Bronchial epithelial cell (primary cell): ENCODE measurements around the gene SPON2. TPM values are rescaled to one million over a fixed set of nuclear protein-coding genes. Genes with fewer than 3 reads are reported as not detected.

ENCODE experiments used
- DNase-seq: peaks from one replicate; pipeline ENCODE4 v3.0.0-alpha.2; 2010; ENCODE audit warnings: low read depth
- FAIRE-seq: peaks from 2 replicates; lab custom pipeline; 2011; peaks lifted over from hg19 to GRCh38; lab: Jason Lieb, UNC
- H3K27me3 ChIP-seq: 2 replicates; pipeline ENCODE4 v1.5.1; 2011; ENCODE audit warnings: low read length; ENCODE audit not compliant: control insufficient read depth, insufficient read depth
- H3K36me3 ChIP-seq: 2 replicates; pipeline ENCODE4 v1.5.1; 2011; ENCODE audit warnings: low read length; ENCODE audit not compliant: control insufficient read depth, insufficient read depth
- H3K4me3 ChIP-seq: 2 replicates; pipeline ENCODE4 v1.5.1; 2011; ENCODE audit warnings: mild to moderate bottlenecking, low read depth, low read length, control low read depth
- total RNA-seq: library from RNA; depleted of rRNA; stranded (reverse); fragments of >200 nt; gene quantifications from 2 replicates; pipeline ENCODE4 v1.2.1, GENCODE V29; 2014
- TF ChIP-seq, protein P1 (sequence below): IDR thresholded peaks from 2 replicates; pipeline ENCODE4 v1.5.1; 2011; ENCODE audit warnings: mild to moderate bottlenecking, moderate library complexity, low read length, control low read depth, inconsistent platforms; ENCODE audit not compliant: insufficient read depth, severe bottlenecking

Gene SPON2
- total RNA-seq, 1 donor from 2014 or later, result 6.3 TPM

DNA sequence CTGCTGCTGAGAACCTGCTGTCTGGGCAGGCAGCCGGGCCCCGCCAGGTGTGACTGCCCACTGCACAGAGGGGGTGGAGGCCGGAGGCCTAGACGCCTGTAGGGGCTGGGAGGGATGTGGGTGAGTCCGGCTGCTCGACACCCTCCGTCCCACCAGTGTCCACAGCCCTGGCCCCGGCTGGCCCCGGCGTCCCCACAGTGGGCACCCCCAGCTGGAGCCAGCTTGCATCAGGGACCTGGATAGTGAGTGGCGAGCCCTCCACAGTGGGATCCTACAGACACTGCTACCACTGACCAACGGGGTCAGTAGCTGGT, 34.7 kb upstream of the SPON2 start:
- no peak overlapping the region for H3K4me3 ChIP-seq
- FAIRE-seq (no peak), DNase-seq (no peak)
- H3K27me3 ChIP-seq, result no peaks in the 10 kb centered on the region
- H3K36me3 ChIP-seq, result peaks cover 6% of the 10 kb centered on the region
- TF ChIP-seq, protein P1, sequence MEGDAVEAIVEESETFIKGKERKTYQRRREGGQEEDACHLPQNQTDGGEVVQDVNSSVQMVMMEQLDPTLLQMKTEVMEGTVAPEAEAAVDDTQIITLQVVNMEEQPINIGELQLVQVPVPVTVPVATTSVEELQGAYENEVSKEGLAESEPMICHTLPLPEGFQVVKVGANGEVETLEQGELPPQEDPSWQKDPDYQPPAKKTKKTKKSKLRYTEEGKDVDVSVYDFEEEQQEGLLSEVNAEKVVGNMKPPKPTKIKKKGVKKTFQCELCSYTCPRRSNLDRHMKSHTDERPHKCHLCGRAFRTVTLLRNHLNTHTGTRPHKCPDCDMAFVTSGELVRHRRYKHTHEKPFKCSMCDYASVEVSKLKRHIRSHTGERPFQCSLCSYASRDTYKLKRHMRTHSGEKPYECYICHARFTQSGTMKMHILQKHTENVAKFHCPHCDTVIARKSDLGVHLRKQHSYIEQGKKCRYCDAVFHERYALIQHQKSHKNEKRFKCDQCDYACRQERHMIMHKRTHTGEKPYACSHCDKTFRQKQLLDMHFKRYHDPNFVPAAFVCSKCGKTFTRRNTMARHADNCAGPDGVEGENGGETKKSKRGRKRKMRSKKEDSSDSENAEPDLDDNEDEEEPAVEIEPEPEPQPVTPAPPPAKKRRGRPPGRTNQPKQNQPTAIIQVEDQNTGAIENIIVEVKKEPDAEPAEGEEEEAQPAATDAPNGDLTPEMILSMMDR, result no peak

DNA sequence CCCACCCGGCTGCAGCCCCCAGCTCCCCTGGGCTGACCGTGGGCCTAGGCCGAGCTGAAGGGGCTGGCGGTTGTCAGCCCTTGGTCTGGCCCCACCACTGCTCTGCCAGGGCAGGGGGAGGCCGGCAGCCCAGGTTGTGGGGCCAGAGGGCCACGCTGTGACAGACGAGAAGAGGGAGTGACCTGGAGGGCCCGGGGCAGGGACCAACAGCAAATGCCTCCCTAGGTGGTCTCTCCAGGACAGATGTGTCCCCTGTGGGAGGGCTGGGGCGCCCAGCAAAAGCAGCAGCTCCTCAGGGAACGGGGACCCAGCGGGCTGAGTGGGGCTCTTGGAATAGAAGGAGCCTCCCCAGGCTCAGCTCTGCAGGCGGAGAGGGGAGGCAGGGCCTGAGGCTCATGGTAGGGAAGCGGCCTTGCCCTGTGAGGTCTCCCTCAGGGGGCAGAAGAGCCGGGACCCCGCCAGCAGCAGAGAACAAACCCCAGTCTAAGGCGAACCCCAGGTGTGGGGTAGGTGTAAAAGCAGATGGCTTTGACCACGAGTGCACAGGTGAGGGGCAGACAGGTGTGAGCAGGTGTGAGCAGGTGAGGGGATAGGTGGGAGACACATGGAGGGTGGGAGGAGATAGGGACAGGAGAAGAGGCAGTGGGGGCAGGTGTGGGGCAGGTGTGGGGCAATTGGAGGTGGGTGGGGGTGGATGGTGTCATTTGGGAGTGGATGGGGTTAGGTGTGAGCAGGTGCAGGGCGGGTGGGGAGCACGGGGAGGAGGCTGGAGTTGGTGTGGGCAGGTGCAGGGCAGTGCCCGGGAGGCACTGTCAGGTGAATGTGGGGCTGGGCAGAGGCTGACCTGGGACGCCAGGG, 34.1 kb upstream of the SPON2 start:
- no peaks in the 10 kb centered on the region for H3K27me3 ChIP-seq
- FAIRE-seq, result no peak
- H3K36me3 ChIP-seq, result peaks cover 4% of the 10 kb centered on the region
- TF ChIP-seq, protein P1, result no peak
- no peak overlapping the region for H3K4me3 ChIP-seq
- no peak for DNase-seq

DNA sequence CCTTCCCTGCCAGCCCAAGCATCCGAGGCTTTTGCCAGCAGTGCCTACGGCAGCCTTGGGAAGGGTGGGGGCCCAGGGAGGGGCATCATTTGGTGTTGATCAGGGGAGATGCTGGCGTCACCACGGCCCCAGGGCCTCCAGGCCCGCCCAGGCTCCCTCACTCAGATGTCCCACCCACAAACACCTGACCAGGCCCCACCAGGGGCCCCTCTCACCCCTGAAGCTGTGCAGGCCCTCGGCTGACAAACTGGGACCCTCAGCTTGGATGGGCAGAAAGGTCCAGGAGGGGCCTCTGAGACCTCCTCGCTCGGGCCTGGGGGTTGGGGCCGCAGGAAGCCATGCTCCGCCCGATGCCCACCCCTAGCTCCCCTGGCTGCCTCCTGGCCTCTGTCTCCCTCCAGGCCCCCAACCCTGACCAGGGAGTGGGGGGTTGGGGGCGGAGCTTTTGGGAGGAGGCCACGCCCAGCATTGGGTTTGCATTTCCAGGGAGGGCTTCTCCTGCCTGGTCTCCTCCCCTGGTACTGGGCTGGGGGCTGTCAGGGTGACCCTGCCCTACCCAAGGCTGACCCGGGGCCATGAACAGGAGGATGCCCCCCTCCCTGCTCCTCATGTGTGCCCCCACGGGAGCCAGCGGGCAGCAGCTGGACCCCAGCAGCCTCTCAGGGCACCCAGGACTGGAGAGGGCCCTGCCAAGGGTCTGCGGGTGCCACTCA, 33.4 kb upstream of the SPON2 start:
- Histone ChIP-seq H3K27me3 (no peaks in the 10 kb centered on the region), H3K4me3 (no peak overlapping the region), H3K36me3 (no peaks in the 10 kb centered on the region)
- no peak for FAIRE-seq
- DNase-seq, result no peak
- TF ChIP-seq, protein P1, result no peak

DNA sequence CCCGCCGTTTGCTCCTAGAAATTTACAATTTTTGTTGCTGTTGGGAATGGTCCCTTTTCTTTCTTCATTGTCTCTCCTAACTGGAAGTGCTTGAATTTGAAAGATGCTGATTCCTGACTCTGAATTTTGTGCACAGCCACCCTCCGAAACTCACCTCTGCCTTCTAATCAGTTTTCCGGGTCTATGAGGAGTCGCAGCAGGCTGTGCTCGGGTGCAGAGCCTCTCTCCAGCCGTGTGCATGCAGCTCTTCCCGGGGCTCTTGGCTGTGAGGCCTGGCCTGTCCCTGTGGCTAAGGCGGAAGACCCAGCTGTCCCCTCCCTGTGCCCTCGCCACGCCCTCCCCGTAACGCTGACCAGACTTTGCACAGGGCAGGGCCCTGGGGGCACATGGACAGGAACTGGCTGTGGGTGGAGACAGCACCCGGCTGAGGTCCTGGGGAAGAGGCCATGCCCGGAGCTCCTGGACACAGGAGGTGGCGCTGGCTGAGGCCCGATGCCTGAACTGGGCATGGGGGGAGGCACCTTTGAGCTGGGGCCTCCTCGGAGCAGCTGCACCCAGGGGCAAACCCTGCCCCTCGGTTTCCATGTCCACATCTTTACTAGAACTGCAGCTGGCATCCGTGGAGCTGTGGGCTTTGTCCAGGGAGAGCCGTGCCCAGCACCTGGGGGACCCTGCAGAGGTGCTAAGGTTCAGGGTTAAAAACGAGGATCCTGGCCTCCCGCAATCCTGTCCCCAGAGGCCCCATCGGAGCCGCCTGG, 32.6 kb upstream of the SPON2 start:
- no peak overlapping the region for H3K4me3 ChIP-seq
- FAIRE-seq, result no peak
- DNase-seq, result no peak
- no peaks in the 10 kb centered on the region for H3K36me3 ChIP-seq
- TF ChIP-seq, protein P1, result no peak
- no peaks in the 10 kb centered on the region for H3K27me3 ChIP-seq

DNA sequence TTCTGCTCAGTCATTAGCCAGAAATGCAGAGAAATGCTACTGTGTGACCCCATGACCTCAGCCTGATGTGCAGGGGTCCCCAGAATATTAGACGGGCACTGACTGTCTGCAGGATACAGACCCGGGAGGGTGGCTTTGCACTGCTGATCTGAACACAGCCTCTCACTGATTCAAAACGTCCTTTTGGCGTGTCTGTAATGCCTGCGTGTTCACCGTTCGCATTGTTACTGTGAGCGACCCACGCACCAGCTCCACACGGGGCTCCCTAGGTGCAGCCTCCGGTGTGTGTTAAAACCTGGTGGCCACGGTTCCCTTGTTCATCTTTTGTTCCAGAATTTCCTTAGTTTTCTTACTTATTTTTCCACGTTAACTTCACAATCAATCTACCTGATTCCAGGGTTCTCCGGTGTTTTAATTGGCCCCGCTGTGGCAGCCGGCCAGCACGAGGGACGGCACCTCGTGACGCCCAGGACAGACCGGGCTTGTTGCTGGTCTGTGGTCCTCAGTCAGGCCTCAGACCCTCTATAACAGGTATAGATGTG, 32.0 kb upstream of the SPON2 start:
- TF ChIP-seq, protein P1, result no peak
- Histone ChIP-seq H3K36me3 (no peaks in the 10 kb centered on the region), H3K4me3 (no peak overlapping the region), H3K27me3 (no peaks in the 10 kb centered on the region)
- DNase-seq (no peak), FAIRE-seq (peak; percentile 23)
